Activated CD4-positive, alpha-beta T cell treated with anti-CD3 and anti-CD28 coated beads, Interleukin-10, Interleukin-2, amounts not matched to agents 100 ng/mL and 50 ng/mL, durations not matched to agents 16 hours and 8 hours (primary cell): ENCODE data around the gene ANKIB1.

Experiments used
- DNase-seq: peaks from one replicate; pipeline ENCODE4 v3.0.0-alpha.2; 2020

The ANKIB1 gene

DNA sequence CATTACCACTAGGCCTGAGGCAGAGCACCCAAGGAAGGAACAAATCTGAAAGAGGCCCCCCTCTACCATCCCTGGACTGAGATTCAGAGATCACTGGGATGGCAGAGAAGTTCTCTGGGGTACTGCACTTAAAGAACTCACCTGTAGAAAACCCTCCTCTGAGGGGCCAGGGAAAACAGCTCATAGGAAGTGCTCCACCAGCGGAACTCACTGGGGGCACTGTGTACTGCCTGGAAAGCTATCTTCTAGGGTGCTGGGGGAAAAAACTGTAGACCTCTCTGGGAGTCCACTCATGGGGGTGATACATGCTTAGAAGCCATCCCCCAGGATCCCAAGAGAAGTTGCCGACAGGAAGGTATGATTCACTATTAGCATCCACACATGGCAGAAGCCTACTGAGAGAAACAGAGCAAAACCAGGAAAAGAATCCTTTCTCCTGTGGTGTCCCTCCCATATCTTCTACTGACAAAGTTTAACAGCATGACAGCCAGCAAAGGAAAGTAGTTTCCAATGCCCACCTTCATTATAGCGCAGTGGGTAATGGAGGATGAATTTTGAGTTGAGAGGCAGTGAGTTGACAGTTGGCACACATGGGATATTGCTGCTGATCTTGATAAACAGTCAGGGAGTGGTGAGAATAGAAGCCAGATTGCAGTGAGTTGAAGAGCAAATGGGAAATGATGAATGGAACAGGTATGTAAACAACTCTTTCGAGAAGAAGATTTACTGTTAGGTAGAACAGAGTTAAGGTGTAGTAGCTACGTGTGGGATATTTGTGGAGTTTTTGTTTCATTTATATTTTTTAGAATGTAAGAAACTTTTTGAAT lies 20.9 kb downstream of the ANKIB1 start:
- DNase-seq: no peak

DNA sequence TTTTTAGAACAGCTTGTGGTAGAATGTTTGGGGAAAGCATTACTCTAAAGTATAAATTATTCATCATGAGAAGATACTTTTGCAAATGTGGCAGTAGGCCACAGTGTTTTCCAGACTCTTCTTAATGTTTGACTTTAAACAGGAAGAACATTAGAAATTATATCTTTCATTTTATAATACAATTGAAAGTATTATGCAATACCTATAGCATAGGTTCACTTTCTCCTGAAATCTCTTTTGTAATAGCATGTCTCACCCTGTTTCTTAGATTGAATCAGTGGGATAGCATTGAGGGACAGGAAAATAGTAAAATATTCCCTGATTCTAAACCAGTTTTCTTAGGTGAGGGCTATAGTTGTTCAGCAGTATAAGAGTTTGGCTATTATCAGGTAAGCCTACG lies 23.1 kb downstream of the ANKIB1 start:
- DNase-seq: no peak

DNA sequence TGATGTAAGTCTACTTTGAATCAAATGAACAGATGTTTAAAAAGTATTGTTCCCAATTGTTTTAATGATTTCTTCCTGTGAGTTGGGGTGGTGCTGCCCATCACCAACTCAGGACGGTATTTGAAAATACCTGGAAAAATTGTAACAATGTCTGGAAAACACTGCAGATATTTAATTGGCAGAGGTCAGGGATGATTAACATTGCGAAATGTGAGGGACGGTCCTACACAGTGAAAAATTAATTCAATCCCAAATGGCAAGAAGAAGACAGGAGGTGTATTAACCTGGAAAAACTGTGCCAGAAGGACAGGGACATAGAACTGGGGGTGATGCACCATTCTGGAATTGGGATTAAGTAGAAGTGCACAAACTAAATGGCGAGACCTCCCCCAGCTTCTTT lies 29.6 kb downstream of the ANKIB1 start:
- DNase-seq: no peak

DNA sequence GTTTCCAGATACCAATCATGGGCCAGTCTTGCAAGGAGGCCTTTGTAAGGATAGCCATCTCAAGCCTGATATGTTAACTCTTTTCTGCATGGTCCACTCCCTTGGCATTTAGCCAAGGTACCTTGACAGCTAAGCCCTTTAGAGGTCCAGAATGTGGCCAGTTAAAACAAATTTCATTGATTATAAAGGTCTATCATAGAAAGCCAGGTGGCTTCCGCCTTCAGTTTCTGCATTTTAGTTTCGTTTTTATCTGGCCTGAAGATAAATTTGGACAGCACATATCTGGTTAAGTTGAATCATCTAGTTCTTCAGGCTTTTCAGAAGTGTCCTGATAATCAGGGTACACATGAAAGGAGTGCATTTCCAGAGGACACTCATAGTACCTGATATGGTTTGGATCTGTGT lies 30.7 kb downstream of the ANKIB1 start:
- peak; percentile 2 for DNase-seq

DNA sequence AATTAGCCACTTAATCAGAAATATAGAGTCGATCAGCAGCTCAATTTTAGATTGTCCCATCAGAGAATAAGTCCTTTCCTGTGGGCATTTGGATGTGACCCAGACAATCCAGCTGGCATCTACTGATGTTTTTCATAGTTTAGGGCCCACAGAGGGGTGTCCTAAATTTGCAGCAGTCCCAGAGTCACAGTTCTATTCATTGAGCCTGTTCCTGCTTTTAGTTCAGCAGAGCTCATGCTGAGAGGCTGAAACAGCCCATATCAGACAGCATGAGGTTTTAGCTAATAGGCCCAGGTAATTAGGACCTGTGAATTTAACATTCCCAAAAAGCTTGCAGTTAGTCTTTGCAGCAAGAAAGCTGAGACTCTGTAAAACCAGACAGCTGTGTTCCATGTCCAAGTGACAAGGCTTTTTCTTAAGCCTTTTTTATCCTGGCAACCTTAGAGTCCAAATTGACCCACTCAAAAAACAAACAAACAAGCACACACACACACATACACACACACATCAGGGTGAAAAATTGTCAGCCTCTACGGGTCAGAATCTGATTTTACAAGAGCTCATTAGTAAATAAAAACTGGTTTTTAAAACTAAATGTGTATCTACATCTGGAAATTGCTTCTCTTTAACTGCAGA lies 33.7 kb downstream of the ANKIB1 start:
- no peak for DNase-seq

DNA sequence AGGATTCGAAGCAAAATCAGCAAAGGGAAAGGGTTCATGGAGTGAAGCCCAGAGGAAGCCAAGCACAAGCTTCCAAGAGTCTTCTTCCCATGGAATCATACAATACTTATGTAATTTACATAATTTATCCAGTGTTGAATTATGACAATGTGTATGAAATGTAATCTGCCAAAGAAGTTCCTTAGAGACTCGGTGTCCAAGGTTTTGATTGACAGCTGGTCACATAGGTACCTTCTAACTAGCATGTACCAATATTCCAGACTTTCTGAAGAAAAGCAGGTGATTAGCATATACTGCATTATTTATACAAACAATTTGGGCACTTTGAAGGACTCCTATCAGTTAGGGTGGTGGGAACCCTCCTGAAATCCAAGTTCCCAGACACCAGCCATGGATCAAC lies 35.3 kb downstream of the ANKIB1 start:
- no peak for DNase-seq

DNA sequence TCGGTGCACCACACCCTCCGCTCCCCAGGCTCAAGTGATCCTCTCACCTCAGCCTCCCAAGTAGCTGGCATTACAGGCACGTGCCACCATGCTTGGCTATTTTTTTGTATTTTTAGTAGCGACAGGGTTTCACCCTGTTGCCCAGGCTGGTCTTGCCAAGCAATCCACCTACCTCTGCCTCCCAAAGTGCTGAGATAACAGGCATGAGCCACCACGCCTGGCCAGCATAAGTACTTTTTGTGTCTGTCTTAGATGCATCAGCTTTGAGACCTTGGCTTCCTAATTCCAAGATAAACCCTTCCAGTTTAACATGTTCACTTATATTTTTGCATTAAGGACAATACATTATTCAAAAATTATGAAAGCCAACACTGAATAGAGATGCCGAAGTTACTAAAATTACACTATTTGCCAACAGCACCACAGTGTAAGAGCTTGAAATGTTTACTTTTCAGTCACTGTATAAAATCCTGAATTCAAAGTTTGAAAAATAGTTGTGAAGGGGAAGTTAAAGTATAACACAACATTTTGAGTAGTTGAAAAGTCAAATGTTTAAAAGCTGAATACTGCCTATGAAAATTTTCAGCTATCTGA lies 36.5 kb downstream of the ANKIB1 start:
- no peak for DNase-seq

DNA sequence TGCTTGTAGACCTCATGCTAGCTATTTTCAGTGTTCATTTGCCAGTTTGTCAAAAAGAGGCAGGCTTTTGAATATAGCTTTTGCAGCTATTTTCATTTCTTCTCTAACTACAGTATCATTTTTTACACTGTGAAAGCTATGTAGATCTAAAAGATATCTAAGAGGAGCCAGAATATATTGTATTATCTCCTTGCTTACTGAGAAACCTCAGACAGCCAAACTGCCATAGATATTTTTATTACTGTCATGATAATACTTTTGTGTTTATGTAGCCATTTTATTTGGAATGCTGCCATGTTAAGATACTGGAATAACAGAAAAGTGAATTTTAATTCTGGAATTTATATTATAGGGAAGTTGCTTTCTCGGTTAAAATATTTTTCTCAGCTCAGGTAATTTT lies 37.2 kb downstream of the ANKIB1 start:
- DNase-seq: no peak

DNA sequence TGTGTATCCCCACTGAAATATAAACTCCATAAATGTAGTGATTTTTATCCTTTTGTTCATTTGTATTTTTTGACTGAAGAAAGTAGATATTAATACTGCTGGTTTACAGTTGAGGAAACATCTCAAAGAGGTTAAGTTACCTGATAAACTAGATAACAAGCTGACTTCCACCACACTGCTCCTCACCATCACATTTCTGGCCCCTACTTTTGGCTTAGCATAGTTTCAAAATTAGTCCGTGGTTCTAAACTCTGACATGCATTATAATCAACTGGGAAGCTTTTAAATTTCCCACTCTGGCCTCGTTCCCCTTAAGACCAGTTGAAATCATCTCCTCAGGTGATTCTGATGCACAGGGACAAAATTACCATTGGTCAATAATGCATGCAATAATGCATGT lies 43.5 kb downstream of the ANKIB1 start:
- no peak for DNase-seq

DNA sequence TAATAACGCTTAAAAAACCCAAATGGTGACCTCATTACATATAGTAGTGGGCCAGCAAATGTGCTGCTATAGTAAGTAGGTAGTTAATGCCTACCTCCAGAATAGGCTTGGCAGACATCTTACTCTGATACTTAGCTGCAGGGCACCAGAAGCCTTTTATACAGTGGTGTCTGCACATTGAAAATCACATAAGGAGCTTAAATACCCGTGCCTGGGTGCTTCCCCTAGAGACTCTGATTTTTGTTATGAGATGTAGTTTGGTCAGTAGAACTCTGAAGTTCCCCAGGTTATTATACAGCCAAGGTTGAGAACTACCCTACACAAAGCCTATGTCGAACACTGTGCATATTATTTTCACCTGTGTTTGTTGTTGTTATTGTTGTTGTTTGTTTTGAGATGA lies 47.2 kb downstream of the ANKIB1 start:
- DNase-seq: no peak

DNA sequence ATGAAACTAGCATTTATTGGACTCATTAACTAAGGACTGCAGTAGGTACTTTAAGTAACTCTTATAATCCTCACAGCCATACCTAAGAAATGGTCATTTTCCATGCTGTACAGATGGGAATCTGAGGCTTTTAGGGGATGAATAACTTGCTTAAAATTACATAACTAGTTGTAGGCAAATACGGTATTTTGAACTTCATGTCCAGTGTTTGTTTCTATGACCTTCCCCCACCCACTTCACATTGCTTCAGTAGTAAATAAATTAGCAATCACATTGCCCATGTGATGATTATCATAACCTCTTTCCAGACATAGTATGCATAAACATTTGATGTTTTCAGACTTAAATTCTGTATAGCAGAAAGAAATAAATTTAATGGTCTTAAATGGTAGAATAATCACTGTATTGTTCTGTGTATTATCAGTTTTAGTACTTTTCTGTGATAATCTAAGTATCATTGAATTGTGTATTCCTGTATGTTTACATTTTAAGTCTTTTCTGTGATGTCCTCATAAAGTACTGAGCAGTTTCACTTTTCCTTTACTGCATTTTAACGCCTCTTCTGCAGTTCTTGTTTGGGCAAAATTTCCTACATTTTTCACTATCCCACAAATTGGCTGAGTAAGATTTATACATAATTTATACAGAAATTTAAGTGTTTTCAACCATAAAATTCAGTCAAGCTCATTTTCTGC lies 48.3 kb downstream of the ANKIB1 start:
- DNase-seq: no peak

DNA sequence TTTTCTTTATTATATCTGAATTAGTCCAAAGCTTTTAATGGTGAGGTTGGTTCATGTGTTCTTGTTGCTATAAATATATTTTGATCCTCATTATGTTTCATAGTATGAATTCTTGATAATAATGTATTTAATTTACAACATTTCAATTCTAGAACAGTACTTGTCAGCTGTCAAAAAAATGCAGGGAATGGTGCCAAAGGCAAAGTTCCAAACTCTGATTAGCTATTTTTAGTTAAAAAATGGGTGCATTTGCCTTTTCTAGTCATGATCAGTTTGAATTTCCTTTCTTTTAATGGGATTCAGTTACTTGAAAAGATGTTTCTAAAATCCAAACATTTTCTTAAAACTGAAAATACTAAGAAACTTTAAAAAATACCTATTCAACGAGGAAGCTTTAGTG lies 49.6 kb downstream of the ANKIB1 start:
- no peak for DNase-seq

DNA sequence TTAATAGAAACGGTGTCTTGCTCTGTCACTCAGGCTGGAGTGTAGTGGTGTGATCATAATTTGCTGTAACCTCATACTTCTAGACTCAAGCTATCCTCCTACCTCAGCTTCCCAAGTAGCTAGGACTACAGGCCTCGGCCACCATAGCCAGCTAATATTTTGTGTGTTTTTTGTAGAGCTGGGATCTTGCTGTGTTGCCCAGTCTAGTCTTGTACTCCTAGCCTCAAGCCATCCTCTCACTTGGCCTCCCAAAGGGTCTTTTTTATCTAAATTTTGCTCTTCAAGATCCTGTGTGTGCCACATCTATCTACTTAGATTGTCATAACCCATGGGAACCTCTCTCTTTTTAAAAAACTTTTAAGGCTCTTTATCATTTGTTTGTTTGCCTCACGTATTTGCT lies 50.5 kb downstream of the ANKIB1 start:
- no peak for DNase-seq

DNA sequence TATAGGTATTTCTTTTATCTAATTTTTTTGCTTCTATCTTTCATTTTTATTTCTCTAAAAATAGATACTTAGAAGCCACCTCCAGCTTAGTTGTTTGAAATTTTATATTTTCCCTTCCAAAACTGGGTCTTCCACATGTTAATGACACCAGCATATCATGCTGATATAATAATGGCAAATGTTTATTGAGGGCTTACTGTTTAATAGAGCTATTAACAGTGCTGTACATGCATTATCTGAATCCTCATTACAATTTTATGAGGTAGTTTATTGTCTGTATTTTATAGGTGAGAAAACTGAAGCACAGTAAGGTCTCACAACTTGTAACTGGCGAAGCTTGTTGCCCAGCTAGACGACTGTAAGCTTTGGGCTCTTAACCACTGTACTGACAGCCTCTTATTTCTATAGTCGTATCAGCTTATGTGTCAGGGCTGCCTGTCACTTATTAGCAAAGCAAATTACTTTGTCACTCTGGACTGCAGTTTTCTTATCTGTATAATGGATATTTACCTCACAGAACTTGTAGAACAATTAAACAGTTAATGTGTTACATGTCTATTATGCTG lies 51.2 kb downstream of the ANKIB1 start:
- no peak for DNase-seq

DNA sequence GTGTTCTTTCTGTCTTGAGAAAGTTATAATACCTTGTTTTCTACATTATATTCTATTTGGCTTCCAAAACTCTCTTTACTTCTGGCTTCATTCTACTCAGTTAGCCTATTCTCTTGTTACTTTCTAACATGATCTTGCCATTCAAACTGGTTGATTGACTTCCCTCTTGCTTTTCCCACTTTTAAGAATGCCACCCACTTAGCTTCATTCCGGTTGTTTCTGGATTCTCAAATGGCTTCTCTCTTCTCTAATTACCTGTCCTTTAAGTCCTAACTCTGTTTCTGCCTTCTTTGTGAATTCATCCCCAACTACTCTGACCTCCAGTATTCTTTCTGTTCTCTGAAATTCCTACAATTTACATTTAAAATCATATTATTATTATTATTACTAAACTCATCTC lies 52.0 kb downstream of the ANKIB1 start:
- no peak for DNase-seq

DNA sequence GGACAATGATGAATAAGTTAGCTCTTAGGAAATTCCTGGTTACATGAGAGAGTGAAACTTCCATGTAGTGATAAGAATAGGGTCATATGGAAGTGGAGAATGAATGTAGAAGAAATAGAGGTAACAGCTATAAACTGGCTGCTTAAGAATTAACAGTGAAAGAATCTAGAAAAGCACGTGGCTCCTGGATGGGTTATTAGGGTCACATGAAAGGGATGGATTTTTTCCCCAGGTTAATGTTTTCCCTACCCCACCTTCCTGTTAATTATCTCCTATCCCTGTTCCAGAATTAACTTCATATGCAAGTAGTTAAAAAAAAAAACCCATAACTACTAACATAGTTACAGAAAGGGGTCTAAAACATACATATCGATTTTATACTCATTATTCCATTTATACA lies 58.0 kb downstream of the ANKIB1 start:
- DNase-seq: no peak

DNA sequence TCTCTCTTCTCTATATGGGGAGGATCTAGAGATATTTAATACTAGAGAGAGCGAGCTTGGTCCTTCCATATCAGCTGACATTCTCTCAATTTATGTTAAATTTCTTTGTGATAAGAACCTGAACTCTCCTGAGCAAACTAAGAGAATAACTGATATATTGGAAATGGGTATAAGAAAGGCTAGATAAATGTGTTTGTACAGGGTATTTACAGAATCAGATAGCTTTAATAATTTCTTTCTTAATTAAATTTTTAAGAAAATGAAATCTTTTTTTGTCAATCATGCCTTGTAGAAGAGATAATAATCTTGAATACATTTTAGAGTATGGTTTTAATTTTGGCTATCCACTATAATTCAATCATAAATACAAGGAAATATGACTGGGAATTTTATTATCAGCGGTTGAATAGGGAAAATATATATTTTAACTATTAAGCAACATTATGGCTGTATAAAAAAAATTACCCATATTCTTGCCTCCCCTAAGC lies 58.7 kb downstream of the ANKIB1 start:
- no peak for DNase-seq

DNA sequence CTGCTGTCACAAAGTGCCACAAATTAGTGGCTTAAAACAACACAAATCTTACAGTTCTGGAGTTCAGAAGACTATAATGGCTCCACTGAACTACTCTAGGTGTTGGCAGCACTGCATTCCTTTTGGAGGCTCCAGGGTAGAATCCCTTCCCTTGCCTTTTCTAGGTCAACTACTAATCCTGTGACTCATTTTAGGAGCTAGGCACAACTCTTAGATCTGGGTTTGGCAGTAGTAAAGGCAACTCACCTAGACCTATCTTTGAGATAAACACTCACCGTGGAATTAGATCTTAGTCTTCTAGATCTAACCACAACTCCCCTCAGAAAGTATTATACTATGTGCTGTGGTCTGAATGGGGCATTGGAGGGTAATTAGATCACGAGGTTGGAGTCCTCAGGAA lies 60.4 kb downstream of the ANKIB1 start:
- DNase-seq: no peak

DNA sequence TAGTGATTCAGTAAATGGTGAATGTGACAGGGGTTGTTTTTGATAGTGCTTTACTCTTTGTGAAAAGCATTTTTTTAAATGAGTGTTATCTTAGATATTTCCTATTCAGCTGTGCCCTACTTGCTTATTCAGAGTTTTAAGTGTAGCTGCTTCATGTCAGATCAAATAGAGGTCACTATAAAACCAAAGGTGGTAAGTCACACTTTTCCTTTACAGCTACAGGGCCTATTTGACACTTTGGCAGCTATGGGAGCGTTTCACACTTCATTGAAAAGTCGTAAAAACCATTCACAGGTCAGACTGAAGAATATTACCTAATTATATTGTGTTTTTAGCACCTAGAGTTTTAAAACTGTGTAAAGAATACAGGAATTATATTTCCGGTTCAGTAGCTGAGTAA lies 67.3 kb downstream of the ANKIB1 start:
- no peak for DNase-seq

DNA sequence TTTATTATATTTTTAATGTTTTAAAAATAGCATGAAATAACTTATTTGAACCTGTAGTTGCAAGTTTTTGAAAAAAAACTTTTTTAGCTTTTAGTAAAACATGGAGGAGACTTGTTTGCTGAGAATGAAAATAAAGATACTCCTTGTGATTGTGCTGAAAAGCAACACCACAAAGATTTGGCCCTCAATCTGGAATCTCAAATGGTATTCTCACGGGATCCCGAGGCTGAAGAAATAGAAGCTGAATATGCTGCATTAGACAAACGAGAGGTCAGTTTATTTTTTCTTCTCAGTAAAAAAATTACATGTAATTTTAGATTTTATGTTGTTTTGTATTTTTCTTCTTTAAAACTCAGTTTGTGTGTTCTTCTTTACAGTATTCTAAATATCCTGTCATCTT lies 73.5 kb downstream of the ANKIB1 start:
- no peak for DNase-seq

DNA sequence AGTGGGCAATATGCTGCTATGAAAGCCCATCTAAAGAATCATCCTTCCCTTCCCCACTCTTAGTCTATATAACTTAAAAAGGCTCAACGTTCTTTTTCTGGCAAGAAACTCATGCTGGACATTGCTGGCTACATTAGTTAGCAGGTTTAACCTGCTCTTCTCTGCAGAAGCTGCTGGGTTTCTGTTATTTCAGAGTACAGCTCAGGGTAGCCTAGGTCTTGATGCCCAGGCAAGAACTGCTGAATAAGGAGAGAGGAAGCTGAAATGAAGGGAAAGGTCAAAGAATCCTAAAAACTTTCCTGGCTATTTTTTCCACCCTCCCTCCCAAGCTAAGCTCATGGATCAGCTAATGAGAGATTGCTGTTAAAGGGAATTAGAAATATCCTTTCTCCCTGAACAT lies 79.4 kb downstream of the ANKIB1 start:
- no peak for DNase-seq

DNA sequence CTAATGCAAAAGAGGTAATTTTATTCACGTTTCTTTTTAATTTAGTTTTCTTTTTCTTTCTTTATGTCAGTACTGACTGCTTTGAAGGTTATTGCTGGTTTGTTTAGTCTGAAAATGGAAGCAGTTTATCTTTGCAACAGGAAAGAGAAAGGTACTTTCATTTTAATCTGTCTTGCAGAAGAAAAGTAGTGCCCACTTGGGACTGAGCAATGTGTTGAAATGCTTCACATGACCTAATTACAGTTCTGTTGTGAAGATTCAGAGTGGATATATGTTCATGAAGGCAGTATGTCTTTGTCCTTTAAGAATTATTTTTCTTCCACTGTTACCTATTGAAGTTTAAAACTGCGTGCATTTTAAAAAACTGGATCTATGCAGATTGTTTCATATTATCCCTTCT lies 80.1 kb downstream of the ANKIB1 start:
- no peak for DNase-seq

DNA sequence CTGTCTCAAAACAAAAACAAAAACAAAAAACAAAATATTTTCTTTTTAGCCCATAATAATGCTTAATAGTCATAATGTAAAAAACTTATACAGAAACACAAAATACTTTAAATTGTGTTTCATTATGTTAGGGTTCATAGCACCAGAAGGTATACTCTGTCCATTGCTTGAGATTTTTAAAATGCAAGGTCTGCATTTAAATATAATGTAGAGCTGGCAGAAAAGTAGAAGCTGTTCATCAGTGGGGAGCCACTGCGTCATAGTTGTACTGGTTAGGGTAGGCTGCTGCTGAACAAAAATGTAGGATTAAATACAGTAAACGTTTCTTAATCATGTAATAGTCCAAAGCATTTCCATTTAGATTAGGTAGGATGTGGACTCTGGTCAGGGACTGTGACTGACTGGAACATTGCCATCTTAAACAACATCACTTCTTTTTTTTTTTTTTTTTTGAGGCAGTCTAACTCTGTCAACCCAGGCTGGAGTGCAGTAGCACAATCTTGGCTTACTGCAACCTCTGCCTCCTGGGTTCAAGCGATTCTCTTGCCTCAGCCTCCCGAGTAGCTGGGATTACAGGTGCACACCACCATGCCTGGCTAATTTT lies 85.2 kb downstream of the ANKIB1 start:
- DNase-seq: no peak
